SK-N-SH (cell line): ENCODE data around the gene TFAP2A. TPM values are rescaled to one million over a fixed set of nuclear protein-coding genes. Genes with fewer than 3 reads are reported as not detected.

Experiments
- CTCF ChIA-PET: fragments of 300-600, 350-600 bp; formaldehyde crosslinking; extraction: SDS; loops from one replicate; lab custom pipeline; 2021; lab: Yijun Ruan, JAX
- POLR2A ChIA-PET: fragments of 350-600 bp; sonication (Branson Sonifier 250); formaldehyde crosslinking; extraction: SDS; loops from one replicate; lab custom pipeline; 2020; ENCODE audit warnings: antibody characterized with exemption, inconsistent platforms; lab: Yijun Ruan, JAX
- DNase-seq: peaks from one replicate; pipeline ENCODE4 v3.0.0; 2012
- H2AFZ ChIP-seq: fragments of 200-600 bp; sonication (generic); 2 replicates; pipeline ENCODE4 v1.8.1; 2016; ENCODE audit warnings: antibody characterized with exemption, mild to moderate bottlenecking, low read depth
- H3F3A ChIP-seq: fragments of 200-600 bp; sonication (generic); replicated peaks from 2 replicates; pipeline ENCODE3; 2016; ENCODE audit warnings: antibody characterized with exemption, mild to moderate bottlenecking; ENCODE audit not compliant: insufficient read depth
- H3K27ac ChIP-seq, 2 experiments: fragments of 200-500 bp in 1 of 2; fragments of 200-600 bp in 1 of 2; sonication (Bioruptor generic) in 1 of 2; sonication (generic), shearing (Covaris generic) in 1 of 2; 2 replicates each; pipeline versions ENCODE4 v1.5.1 to v1.6.1; 2014 to 2016; ENCODE audit warnings: low read depth in 2 of 2, inconsistent platforms in 1 of 2, low read length in 1 of 2, mild to moderate bottlenecking in 1 of 2, mixed read lengths in 1 of 2
- H3K27me3 ChIP-seq: fragments of 200-600 bp; sonication (generic), shearing (Covaris generic); 2 replicates; pipeline ENCODE4 v1.6.1; 2016; ENCODE audit warnings: mixed run types; ENCODE audit not compliant: insufficient read depth
- H3K36me3 ChIP-seq, 2 experiments: fragments of 200-500 bp in 1 of 2; fragments of 200-600 bp in 1 of 2; sonication (Bioruptor generic) in 1 of 2; sonication (generic) in 1 of 2; replicated peaks in 1 of 2; 2 replicates each; pipeline versions ENCODE3 to v1.5.1; 2014 to 2016; ENCODE audit warnings: low read length in 1 of 2, mild to moderate bottlenecking in 1 of 2; ENCODE audit not compliant: insufficient read depth in 2 of 2, control insufficient read depth in 1 of 2
- H3K4me1 ChIP-seq, 2 experiments: fragments of 200-500 bp in 1 of 2; fragments of 200-600 bp in 1 of 2; sonication (Bioruptor generic) in 1 of 2; sonication (generic), shearing (Covaris generic) in 1 of 2; 2 replicates each; pipeline versions ENCODE4 v1.5.1 to v1.6.1; 2014 to 2016; ENCODE audit warnings: low read depth in 1 of 2, low read length in 1 of 2, mixed run types in 1 of 2; ENCODE audit not compliant: insufficient read depth in 2 of 2, control insufficient read depth in 1 of 2
- H3K4me2 ChIP-seq: fragments of 200-600 bp; sonication (generic), shearing (Covaris generic); 2 replicates; pipeline ENCODE4 v1.6.1; 2017; ENCODE audit warnings: mixed run types
- H3K4me3 ChIP-seq, 2 experiments: fragments of 200-500 bp in 1 of 2; fragments of 200-600 bp in 1 of 2; sonication (Bioruptor generic) in 1 of 2; sonication (generic), shearing (Covaris generic) in 1 of 2; 2 replicates each; pipeline versions ENCODE4 v1.5.1 to v1.8.1; 2014 to 2016; ENCODE audit warnings: low read depth in 2 of 2, inconsistent platforms in 1 of 2, low read length in 1 of 2, mild to moderate bottlenecking in 1 of 2, mixed read lengths in 1 of 2, moderate library complexity in 1 of 2
- H3K79me2 ChIP-seq: fragments of 200-600 bp; sonication (generic); 2 replicates; pipeline ENCODE4 v1.8.1; 2017; ENCODE audit warnings: mild to moderate bottlenecking; ENCODE audit not compliant: insufficient read depth
- H3K9ac ChIP-seq: fragments of 200-600 bp; sonication (generic); 2 replicates; pipeline ENCODE4 v1.6.1; 2017; ENCODE audit warnings: mixed run types
- H3K9me2 ChIP-seq: fragments of 200-600 bp; sonication (generic); 2 replicates; pipeline ENCODE4 v1.6.1; 2017; ENCODE audit warnings: mixed run types
- H3K9me3 ChIP-seq: fragments of 200-600 bp; sonication (generic); 2 replicates; pipeline ENCODE4 v1.6.1; 2017; ENCODE audit warnings: mixed run types, mild to moderate bottlenecking, moderate library complexity
- H4K20me1 ChIP-seq: fragments of 200-600 bp; sonication (generic); 2 replicates; pipeline ENCODE4 v1.6.1; 2017; ENCODE audit warnings: mild to moderate bottlenecking, mixed run types; ENCODE audit not compliant: insufficient read depth
- EP300 ChIP-seq, 2 experiments: IDR thresholded peaks; 2 replicates each; pipeline versions ENCODE4 v1.4.0 to v1.6.1; 2012; ENCODE audit warnings: borderline replicate concordance in 1 of 2, low read depth in 1 of 2, low read length in 1 of 2
- FOSL2 ChIP-seq: IDR thresholded peaks from 2 replicates; pipeline ENCODE4 v1.4.0; 2012; ENCODE audit warnings: low read depth, mild to moderate bottlenecking, moderate library complexity, borderline replicate concordance
- GATA2 ChIP-seq: sonication (generic); formaldehyde crosslinking; IDR thresholded peaks from 2 replicates; pipeline ENCODE4 v1.5.0; 2020; ENCODE audit warnings: mild to moderate bottlenecking, missing genetic modification reagents
- MAX ChIP-seq: IDR thresholded peaks from 2 replicates; pipeline ENCODE4 v1.4.0; 2012; ENCODE audit warnings: low read depth
- NRF1 ChIP-seq: IDR thresholded peaks from 2 replicates; pipeline ENCODE4 v1.6.1; 2012; ENCODE audit warnings: low read depth, mild to moderate bottlenecking, low read length
- REST ChIP-seq: IDR thresholded peaks from 2 replicates; pipeline ENCODE4 v1.6.1; 2012; ENCODE audit warnings: mild to moderate bottlenecking, low read depth, low read length, moderate library complexity
- RXRA ChIP-seq: IDR thresholded peaks from 2 replicates; pipeline ENCODE4 v1.4.0; 2012; ENCODE audit warnings: low read depth, mild to moderate bottlenecking, borderline replicate concordance
- SIN3A ChIP-seq: IDR thresholded peaks from 2 replicates; pipeline ENCODE4 v1.6.1; 2012; ENCODE audit warnings: low read depth, mild to moderate bottlenecking, low read length, moderate library complexity, borderline replicate concordance
- USF1 ChIP-seq: IDR thresholded peaks from 2 replicates; pipeline ENCODE4 v1.4.0; 2012; ENCODE audit warnings: low read depth, borderline replicate concordance
- WGBS: methylation state at CpG from one replicate; pipeline ENCODE4 v1.1.6; 2017; ENCODE audit warnings: low lambda C conversion rate; 5-methylcytosine and 5-hydroxymethylcytosine counted together
- polyA plus RNA-seq, 3 experiments: library from polyadenylated mRNA; depleted of rRNA; stranded (reverse); fragments of >200 nt; gene quantifications; 2 replicates each; pipeline ENCODE4 v1.2.3, GENCODE V29; 2012
- TF ChIP-seq, protein P1 (sequence below): IDR thresholded peaks from 2 replicates; pipeline ENCODE4; 2012

The TFAP2A gene
- polyA plus RNA-seq, 1 of the 3 experiments (the other 2 are of a cell fraction): 0.07 TPM

- TF ChIP-seq, protein P1, sequence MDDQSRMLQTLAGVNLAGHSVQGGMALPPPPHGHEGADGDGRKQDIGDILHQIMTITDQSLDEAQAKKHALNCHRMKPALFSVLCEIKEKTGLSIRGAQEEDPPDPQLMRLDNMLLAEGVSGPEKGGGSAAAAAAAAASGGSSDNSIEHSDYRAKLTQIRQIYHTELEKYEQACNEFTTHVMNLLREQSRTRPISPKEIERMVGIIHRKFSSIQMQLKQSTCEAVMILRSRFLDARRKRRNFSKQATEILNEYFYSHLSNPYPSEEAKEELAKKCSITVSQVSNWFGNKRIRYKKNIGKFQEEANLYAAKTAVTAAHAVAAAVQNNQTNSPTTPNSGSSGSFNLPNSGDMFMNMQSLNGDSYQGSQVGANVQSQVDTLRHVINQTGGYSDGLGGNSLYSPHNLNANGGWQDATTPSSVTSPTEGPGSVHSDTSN: no peak
These were observed 31.7 kb upstream of the TFAP2A start (continued) for GRCh38 chr6:10446548-10446947.

GRCh38 chr6:10441655-10442009 is 26.8 kb upstream of the TFAP2A start:
- Histone ChIP-seq H3K4me1 (peaks cover 0 to 3% of the 10 kb centered on the region in 2 experiments; a peak in 1 of 4 replicates), H4K20me1 (no peaks in the 10 kb centered on the region), H3K36me3 (no peaks in the 10 kb centered on the region), H3K9me2 (no peaks in the 10 kb centered on the region), H3K79me2 (no peaks in the 10 kb centered on the region), H3K4me3 (no peak overlapping the region), H3K4me2 (no peak overlapping the region), H3F3A (peaks cover 3% of the 10 kb centered on the region), H3K27ac (peak overlapping the region in 1 of 2 experiments; percentile 43; a peak in 2 of 4 replicates), H2AFZ (peak overlapping the region; percentile 64; the same call in 1 of the 2 replicates), H3K27me3 (no peaks in the 10 kb centered on the region; the same call in 1 of the 2 replicates), H3K9ac (no peak overlapping the region), H3K9me3 (no peaks in the 10 kb centered on the region)
- POLR2A ChIA-PET: no interaction called here
- CTCF ChIA-PET: interaction anchor here (0.5 kb wide), 1 partner anchor 273 kb away, joined by 3 read pairs; no protein-coding TSS in a partner anchor
- WGBS: 26% methylated on average over 3 of the region's 3 CpGs
- DNase-seq: no peak
- no peak for TF ChIP-seq NRF1
- 0 out of 2 replicates have a peak, but pooled peaks have one; percentile 1 for TF ChIP-seq MAX

DNA sequence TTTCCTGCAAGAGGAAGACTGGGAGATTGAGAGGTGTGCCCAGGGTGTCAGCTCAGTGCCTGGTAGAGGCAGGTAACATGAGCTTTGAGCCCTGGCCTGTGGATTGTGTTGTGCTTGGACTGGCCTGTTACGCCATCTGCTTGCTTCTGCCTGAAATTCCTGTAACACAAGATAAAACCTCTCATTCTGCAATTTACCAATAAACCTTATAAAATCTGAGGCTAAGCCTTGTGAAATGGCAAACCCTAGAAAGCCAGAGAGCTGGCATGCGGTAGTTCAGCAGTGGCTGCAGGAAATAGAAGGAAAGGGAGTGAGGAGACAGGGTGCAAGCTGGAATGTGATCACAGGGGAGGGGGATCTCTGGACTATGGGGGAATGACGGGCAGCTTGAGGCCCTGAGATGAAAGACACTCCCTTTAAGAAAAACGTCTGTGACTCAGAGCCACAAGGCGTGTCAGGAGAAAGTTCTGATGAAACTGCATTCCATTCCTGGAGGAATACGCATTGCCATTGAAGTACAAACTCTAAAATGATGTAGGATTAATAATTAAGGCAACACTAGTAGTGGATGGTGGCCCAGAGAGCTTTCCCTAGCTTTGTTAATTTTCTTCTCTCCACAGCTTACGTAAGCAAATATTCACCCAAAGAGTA is 26.3 kb upstream of the TFAP2A start:
- Histone ChIP-seq H3K9me2 (no peaks in the 10 kb centered on the region), H3K9ac (no peak overlapping the region), H4K20me1 (no peaks in the 10 kb centered on the region), H3K4me2 (no peak overlapping the region), H3K4me1 (peaks cover 0 to 3% of the 10 kb centered on the region in 2 experiments; a peak in 1 of 4 replicates), H3K27me3 (no peaks in the 10 kb centered on the region; the same call in 1 of the 2 replicates), H3F3A (peaks cover 3% of the 10 kb centered on the region), H3K27ac (peak overlapping the region in 1 of 2 experiments; percentile 43; a peak in 2 of 4 replicates), H3K79me2 (no peaks in the 10 kb centered on the region), H2AFZ (peak overlapping the region; percentile 64; the same call in 1 of the 2 replicates), H3K4me3 (no peak overlapping the region), H3K9me3 (no peaks in the 10 kb centered on the region), H3K36me3 (no peaks in the 10 kb centered on the region)
- 16% methylated on average over 7 of the region's 7 CpGs for WGBS
- ChIA-PET CTCF (interaction anchor here (0.5 kb wide), 1 partner anchor 272 kb away, joined by 3 read pairs; no protein-coding TSS in a partner anchor), POLR2A (no interaction called here)
- no peak for DNase-seq
- no peak for TF ChIP-seq GATA2 (CRISPR knock-in tag)
- TF ChIP-seq FOSL2: peak; percentile 32; the same call in 1 of the 2 replicates

- Histone ChIP-seq H3K4me3 (no peak overlapping the region), H3K4me2 (no peak overlapping the region), H3K79me2 (no peaks in the 10 kb centered on the region), H3K9me2 (no peaks in the 10 kb centered on the region), H3K27ac (no peak overlapping the region), H3K9me3 (no peaks in the 10 kb centered on the region), H3K9ac (no peak overlapping the region), H3F3A (peaks cover 3% of the 10 kb centered on the region), H3K36me3 (no peaks in the 10 kb centered on the region), H4K20me1 (no peaks in the 10 kb centered on the region), H3K27me3 (no peaks in the 10 kb centered on the region; the same call in 1 of the 2 replicates), H2AFZ (no peak overlapping the region), H3K4me1 (peaks cover 0 to 3% of the 10 kb centered on the region in 2 experiments; a peak in 1 of 4 replicates)
- CTCF ChIA-PET: interaction anchor here (1.2 kb wide), 1 partner anchor 28 kb away, joined by 3 read pairs; no protein-coding TSS in a partner anchor
- WGBS: 20% methylated on average over 3 of the region's 3 CpGs
- DNase-seq: no peak
- POLR2A ChIA-PET: no interaction called here
- TF ChIP-seq REST (no peak), NRF1 (no peak), USF1 (no peak), EP300 (IDR thresholded peaks at IDR 0.05; ENCODE audit: borderline replicate concordance in 1 of 2, low read depth in 1 of 2, low read length in 1 of 2) (no peak), RXRA (no peak), GATA2 (CRISPR knock-in tag) (no peak), SIN3A (no peak)
These were observed 23.0 kb upstream of the TFAP2A start for GRCh38 chr6:10437891-10438290.
